Measurements from ENCODE around the gene CUTC.

Gene CUTC

DNA sequence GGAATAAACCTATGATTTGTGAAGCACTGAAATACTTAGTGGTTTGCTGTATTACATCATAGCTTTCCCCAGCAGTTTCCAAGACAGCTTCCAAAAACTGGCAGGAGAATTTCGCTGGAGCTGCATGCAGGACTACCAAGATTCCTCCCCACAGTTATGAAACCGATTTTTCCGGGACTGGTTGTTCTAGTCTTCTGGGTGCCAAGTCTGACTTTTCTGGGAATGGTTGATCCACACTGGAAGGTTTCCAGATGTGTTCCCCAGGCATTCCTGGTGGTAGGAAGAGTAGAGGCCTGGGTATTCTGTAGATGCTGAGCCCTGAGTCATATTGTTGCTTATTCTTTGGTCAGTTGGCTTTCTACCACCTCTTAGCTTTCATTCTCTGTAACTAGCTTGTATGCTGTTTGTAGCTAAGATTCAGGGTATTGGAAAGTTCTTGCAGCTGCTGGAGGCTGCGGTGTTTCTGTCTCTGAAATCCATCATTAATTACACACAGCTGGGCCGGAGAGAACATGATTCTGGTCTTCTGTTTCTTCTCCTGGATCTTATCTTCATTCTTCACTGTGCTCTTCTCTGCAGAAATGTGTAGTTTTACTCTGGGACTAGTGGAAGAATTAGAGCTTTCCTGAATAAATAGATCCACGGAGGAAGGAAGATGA, 56.7 kb downstream of the CUTC start (continued):
- TF ChIP-seq ZNF70 (CRISPR knock-in tag; IDR thresholded peaks at IDR 0.05) (no peak), TOX (CRISPR knock-in tag; IDR thresholded peaks at IDR 0.05; ENCODE audit: borderline replicate concordance) (no peak), BACH2 (CRISPR knock-in tag; IDR thresholded peaks at IDR 0.05; ENCODE audit: borderline replicate concordance) (no peak), GLIS3 (CRISPR knock-in tag; IDR thresholded peaks at IDR 0.05) (no peak), ZNF8 (CRISPR knock-in tag; IDR thresholded peaks at IDR 0.05) (no peak), ZC3H10 (CRISPR knock-in tag; IDR thresholded peaks at IDR 0.05) (no peak), TCF4 (CRISPR knock-in tag; IDR thresholded peaks at IDR 0.05; ENCODE audit: borderline replicate concordance) (no peak)
- TF ChIP-seq, protein P1, sequence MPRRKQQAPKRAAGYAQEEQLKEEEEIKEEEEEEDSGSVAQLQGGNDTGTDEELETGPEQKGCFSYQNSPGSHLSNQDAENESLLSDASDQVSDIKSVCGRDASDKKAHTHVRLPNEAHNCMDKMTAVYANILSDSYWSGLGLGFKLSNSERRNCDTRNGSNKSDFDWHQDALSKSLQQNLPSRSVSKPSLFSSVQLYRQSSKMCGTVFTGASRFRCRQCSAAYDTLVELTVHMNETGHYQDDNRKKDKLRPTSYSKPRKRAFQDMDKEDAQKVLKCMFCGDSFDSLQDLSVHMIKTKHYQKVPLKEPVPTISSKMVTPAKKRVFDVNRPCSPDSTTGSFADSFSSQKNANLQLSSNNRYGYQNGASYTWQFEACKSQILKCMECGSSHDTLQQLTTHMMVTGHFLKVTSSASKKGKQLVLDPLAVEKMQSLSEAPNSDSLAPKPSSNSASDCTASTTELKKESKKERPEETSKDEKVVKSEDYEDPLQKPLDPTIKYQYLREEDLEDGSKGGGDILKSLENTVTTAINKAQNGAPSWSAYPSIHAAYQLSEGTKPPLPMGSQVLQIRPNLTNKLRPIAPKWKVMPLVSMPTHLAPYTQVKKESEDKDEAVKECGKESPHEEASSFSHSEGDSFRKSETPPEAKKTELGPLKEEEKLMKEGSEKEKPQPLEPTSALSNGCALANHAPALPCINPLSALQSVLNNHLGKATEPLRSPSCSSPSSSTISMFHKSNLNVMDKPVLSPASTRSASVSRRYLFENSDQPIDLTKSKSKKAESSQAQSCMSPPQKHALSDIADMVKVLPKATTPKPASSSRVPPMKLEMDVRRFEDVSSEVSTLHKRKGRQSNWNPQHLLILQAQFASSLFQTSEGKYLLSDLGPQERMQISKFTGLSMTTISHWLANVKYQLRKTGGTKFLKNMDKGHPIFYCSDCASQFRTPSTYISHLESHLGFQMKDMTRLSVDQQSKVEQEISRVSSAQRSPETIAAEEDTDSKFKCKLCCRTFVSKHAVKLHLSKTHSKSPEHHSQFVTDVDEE (CRISPR knock-in tag; IDR thresholded peaks at IDR 0.05): no peak

DNA sequence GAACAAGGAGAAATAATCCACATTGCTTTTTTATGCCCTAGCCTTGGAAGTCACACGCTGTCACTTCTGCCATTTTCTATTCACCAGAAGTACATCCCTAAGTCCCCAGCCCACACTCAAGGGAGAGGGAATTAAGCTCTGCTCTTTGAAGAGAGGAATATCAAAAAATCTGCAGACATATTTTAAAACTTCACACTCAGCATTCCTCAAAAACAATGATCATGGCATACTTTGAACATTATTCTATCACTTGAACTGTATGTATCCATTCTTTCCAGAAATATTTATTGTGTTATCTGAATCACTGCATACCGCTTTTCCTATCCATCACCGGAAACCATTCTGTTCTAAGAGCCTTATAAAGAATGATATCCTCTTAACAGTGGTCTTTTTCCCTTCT, 59.8 kb downstream of the CUTC start:
- no peak for ATAC-seq
- no peak for TF ChIP-seq OSR1 (CRISPR knock-in tag; IDR thresholded peaks at IDR 0.05)
- TF ChIP-seq CSDC2 (CRISPR knock-in tag; IDR thresholded peaks at IDR 0.05): no peak
- TF ChIP-seq ZNF8 (CRISPR knock-in tag; IDR thresholded peaks at IDR 0.05): no peak
- TF ChIP-seq, protein P1 (CRISPR knock-in tag; IDR thresholded peaks at IDR 0.05): no peak
- TF ChIP-seq ZNF70 (CRISPR knock-in tag; IDR thresholded peaks at IDR 0.05): no peak
- TF ChIP-seq RARB (CRISPR knock-in tag; IDR thresholded peaks at IDR 0.05): no peak
- no peak for TF ChIP-seq TOX (CRISPR knock-in tag; IDR thresholded peaks at IDR 0.05; ENCODE audit: borderline replicate concordance)
- TF ChIP-seq, protein P2, sequence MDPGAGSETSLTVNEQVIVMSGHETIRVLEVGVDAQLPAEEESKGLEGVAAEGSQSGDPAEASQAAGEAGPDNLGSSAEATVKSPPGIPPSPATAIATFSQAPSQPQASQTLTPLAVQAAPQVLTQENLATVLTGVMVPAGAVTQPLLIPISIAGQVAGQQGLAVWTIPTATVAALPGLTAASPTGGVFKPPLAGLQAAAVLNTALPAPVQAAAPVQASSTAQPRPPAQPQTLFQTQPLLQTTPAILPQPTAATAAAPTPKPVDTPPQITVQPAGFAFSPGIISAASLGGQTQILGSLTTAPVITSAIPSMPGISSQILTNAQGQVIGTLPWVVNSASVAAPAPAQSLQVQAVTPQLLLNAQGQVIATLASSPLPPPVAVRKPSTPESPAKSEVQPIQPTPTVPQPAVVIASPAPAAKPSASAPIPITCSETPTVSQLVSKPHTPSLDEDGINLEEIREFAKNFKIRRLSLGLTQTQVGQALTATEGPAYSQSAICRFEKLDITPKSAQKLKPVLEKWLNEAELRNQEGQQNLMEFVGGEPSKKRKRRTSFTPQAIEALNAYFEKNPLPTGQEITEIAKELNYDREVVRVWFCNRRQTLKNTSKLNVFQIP (CRISPR knock-in tag; IDR thresholded peaks at IDR 0.05; ENCODE audit: borderline replicate concordance, low read depth): no peak
- TF ChIP-seq ESRRG (CRISPR knock-in tag; IDR thresholded peaks at IDR 0.05): no peak
- TF ChIP-seq, protein P3, sequence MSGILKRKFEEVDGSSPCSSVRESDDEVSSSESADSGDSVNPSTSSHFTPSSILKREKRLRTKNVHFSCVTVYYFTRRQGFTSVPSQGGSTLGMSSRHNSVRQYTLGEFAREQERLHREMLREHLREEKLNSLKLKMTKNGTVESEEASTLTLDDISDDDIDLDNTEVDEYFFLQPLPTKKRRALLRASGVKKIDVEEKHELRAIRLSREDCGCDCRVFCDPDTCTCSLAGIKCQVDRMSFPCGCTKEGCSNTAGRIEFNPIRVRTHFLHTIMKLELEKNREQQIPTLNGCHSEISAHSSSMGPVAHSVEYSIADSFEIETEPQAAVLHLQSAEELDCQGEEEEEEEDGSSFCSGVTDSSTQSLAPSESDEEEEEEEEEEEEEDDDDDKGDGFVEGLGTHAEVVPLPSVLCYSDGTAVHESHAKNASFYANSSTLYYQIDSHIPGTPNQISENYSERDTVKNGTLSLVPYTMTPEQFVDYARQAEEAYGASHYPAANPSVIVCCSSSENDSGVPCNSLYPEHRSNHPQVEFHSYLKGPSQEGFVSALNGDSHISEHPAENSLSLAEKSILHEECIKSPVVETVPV (CRISPR knock-in tag; IDR thresholded peaks at IDR 0.05): no peak
- TF ChIP-seq BACH2 (CRISPR knock-in tag; IDR thresholded peaks at IDR 0.05; ENCODE audit: borderline replicate concordance): no peak
- TF ChIP-seq ZNF565 (CRISPR knock-in tag; conservative IDR thresholded peaks at IDR 0.05; ENCODE audit: low read depth): no peak
- TF ChIP-seq SNAI2 (CRISPR knock-in tag; IDR thresholded peaks at IDR 0.05): no peak
- TF ChIP-seq ZFP3 (CRISPR knock-in tag; IDR thresholded peaks at IDR 0.05): no peak
- no peak for TF ChIP-seq PPARA (CRISPR knock-in tag; IDR thresholded peaks at IDR 0.05; ENCODE audit: borderline replicate concordance)
- TF ChIP-seq ZFP30 (CRISPR knock-in tag; IDR thresholded peaks at IDR 0.05): no peak
- TF ChIP-seq ARNTL (CRISPR knock-in tag; IDR thresholded peaks at IDR 0.05; ENCODE audit: borderline replicate concordance, low read depth): no peak
- no peak for TF ChIP-seq GLIS3 (CRISPR knock-in tag; IDR thresholded peaks at IDR 0.05)
- no peak for TF ChIP-seq ZC3H10 (CRISPR knock-in tag; IDR thresholded peaks at IDR 0.05)
- TF ChIP-seq, protein P4, sequence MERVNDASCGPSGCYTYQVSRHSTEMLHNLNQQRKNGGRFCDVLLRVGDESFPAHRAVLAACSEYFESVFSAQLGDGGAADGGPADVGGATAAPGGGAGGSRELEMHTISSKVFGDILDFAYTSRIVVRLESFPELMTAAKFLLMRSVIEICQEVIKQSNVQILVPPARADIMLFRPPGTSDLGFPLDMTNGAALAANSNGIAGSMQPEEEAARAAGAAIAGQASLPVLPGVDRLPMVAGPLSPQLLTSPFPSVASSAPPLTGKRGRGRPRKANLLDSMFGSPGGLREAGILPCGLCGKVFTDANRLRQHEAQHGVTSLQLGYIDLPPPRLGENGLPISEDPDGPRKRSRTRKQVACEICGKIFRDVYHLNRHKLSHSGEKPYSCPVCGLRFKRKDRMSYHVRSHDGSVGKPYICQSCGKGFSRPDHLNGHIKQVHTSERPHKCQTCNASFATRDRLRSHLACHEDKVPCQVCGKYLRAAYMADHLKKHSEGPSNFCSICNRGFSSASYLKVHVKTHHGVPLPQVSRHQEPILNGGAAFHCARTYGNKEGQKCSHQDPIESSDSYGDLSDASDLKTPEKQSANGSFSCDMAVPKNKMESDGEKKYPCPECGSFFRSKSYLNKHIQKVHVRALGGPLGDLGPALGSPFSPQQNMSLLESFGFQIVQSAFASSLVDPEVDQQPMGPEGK (CRISPR knock-in tag; IDR thresholded peaks at IDR 0.05; ENCODE audit: borderline replicate concordance): no peak
